ENCODE results near the gene MYH14. TPM values are rescaled to one million over a fixed set of nuclear protein-coding genes. Genes with fewer than 3 reads are reported as not detected.

MYH14 gene
- total RNA-seq: 0.32 and 0.65 TPM in 2 replicates

DNA sequence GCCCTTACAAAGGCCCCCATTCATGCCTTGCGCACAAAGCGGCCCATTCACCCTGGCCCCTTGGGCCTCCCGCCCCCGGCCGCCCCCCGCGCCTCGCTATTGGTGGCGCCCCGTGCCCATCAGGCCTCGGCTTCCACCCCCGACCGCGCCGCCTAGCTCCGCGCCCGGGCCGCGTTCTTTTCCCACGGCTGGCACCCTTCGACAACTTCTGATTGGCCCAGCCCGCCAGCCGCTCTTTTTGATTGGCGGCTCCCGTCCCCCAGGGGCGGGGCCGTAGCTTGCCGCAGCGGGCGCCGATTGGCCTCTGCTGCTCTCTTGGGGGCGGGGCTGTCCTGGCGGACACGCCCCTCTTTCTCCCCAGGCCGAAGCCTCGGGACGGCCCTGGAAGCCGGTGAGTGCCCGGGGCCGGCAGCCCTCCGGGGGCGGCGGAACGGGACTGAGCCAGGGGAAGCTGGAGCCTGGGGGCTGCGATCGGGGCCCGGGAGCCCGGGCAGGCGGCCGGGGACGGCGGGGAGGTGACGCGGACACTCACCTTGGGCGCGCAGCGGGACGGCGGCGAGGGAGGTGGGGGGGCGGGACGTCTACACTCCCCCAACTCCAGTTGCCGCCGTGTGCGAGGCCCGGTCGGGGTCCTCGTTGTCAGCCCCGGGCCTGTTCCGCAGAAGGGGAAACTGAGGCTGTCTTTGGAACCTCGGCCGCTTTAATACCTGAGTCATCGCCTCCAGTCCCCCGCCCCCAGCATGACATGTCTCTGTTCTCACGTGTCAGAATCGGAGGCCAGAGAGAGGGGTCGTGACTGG, at the start of gene MYH14:
MYH14 (plus strand) TSS at position 342 of the 800 bp plus-strand sequence. CDS start 6,744 bp downstream, outside the sequence.

DNA sequence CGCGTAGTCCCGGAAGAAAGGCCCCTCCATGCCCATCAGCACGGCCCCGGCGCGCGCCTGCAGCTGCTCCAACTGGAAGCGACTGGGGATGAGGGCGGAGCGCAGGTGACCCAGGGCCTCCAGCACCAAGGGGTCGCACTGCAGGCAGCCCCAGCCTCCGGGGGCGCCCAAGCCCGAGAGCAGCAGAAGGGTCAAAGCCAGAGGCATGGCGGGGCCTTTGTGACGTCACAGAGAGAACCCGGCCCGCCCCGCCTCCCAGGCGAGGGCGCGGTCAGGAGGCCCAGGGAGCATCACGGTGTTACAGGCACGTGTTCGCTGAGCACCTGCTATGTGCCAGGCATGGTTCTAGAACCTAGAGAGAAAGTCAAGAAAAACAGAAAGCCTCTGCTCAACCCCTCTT, 40.4 kb upstream of the MYH14 start, which contains the start of gene IZUMO2:
IZUMO2 (minus strand) TSS at position 294 of the 400 bp plus-strand sequence; CDS start at position 207, 87 bp downstream.

DNA sequence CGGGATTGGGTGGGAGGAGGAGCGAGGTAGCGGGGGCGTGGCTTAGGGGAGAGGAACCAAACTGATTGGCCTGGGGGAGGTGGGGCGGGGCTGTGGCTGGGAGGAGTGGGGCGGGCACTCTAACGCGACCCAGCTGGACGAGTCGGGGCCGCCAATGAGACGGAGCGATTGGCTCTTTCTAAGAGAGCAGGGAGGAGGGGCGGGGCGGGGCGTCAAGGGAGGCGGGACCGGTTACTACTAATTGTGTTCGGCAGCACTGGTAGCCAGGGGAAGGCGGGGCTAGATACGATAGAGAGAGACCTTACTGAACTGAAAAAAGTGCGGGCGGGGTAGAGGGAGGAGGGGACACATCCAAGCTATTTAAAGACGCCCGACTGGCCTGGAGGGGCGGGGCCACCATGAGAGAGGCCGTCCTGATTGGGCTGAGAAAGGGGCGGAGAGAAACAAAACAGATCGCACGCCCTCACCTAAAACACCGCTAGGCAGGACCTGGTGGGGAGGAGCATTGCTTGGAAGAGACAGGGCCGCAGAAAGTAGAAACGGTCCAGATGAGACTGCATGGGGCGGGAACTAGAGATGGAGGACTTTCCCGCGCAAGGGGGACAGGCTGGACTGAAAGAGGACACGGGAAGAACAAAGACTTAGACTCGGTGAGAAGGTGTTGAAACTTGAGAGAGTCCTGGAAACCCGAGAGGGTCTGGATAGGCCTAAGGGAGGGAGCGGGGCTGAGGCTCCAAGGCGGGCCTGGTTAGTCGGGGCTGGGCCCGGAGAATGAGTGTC, 125.9 kb downstream of the MYH14 start, which contains the start of gene KCNC3:
KCNC3 (minus strand) TSS at position 232 of the 780 bp plus-strand sequence. CDS start 295 bp downstream, outside the sequence.

Small RNA genes within 50 kb of the gene (small RNA-seq; reads per million reads assigned to genes)
- not detected for gene RF00017

Other genes with a start within 250 kb of the MYH14 start
- gene SIGLEC11, start 242.4 kb upstream of the MYH14 start, total RNA-seq: not detected in 2 replicates
- 23.8 and 23.9 TPM in 2 replicates for gene VRK3, start 178.2 kb upstream of the MYH14 start, total RNA-seq
- gene ZNF473, start 177.6 kb upstream of the MYH14 start, total RNA-seq: 8.6 and 9.0 TPM in 2 replicates
- not detected in 2 replicates for gene IZUMO2, start 40.3 kb upstream of the MYH14 start, total RNA-seq
- 0.13 TPM in 1 of 2 replicates, not detected in the other for gene KCNC3, start 125.8 kb downstream of the MYH14 start, total RNA-seq
- gene NAPSA, start 162.0 kb downstream of the MYH14 start, total RNA-seq: 0.13 and 0.22 TPM in 2 replicates
- gene NR1H2, start 172.8 kb downstream of the MYH14 start, total RNA-seq: 49.3 and 57.5 TPM in 2 replicates
- gene POLD1, start 180.7 kb downstream of the MYH14 start, total RNA-seq: 9.4 and 10.5 TPM in 2 replicates
- not detected in 2 replicates for gene SPIB, start 215.3 kb downstream of the MYH14 start, total RNA-seq
- gene MYBPC2, start 229.3 kb downstream of the MYH14 start, total RNA-seq: not detected in 2 replicates